K562 (cell line): ENCODE data around the gene KDM5A.

ENCODE experiments used
- BMI1 ChIP-seq: fragments of 150-350 bp; IDR thresholded peaks from 2 replicates; pipeline ENCODE4 v1.6.1; 2014; ENCODE audit warnings: low read length
- CGGBP1 ChIP-seq: fragments of 250-450 bp; sonication (Bioruptor Pico); IDR thresholded peaks from 2 replicates; pipeline ENCODE4 v1.9.0; 2021; ENCODE audit warnings: mild to moderate bottlenecking
- CTCF ChIP-seq, 3 experiments: IDR thresholded peaks in 2 of 3; conservative IDR thresholded peaks in 1 of 3; 2 replicates each; pipeline ENCODE4 v1.5.1; 2011 to 2012; ENCODE audit warnings: low read length in 3 of 3, mild to moderate bottlenecking in 3 of 3, control low read depth in 2 of 3, improper control_type of control experiment in 1 of 3, inconsistent platforms in 1 of 3, low read depth in 1 of 3, mixed read lengths in 1 of 3, moderate library complexity in 1 of 3; ENCODE audit not compliant: insufficient read depth in 2 of 3
- ESRRB ChIP-seq: fragments of 250-450 bp; sonication (Bioruptor Pico); IDR thresholded peaks from 2 replicates; pipeline ENCODE4 v1.5.0; 2020; ENCODE audit warnings: mild to moderate bottlenecking, moderate library complexity, borderline replicate concordance
- GATA2 ChIP-seq: sonication (generic); formaldehyde crosslinking; IDR thresholded peaks from 2 replicates; pipeline ENCODE4 v1.4.0; 2020; ENCODE audit warnings: mild to moderate bottlenecking, missing genetic modification reagents
- HCFC1 ChIP-seq: IDR thresholded peaks from 2 replicates; pipeline ENCODE4 v1.6.1; 2012; ENCODE audit warnings: low read depth, low read length, improper control_type of control experiment
- KDM4B ChIP-seq, 2 experiments: fragments of 450-650 bp in 1 of 2; sonication (generic) in 1 of 2; IDR thresholded peaks; 2 replicates each; pipeline ENCODE4 v1.6.1; 2016 to 2017; ENCODE audit warnings: borderline replicate concordance in 2 of 2, antibody characterized with exemption in 1 of 2, low read depth in 1 of 2, mild to moderate bottlenecking in 1 of 2
- PTTG1 ChIP-seq: fragments of 450-650 bp; IDR thresholded peaks from 2 replicates; pipeline ENCODE4 v1.6.1; 2016; ENCODE audit warnings: low read depth, mild to moderate bottlenecking, missing genetic modification characterization, missing compliant biosample characterization
- ZNF232 ChIP-seq: sonication (generic); formaldehyde crosslinking; IDR thresholded peaks from 2 replicates; pipeline ENCODE4 v1.8.0; 2022; ENCODE audit warnings: mild to moderate bottlenecking, missing genetic modification reagents
- ZNF253 ChIP-seq: fragments of 250-450 bp; sonication (Bioruptor Pico); conservative IDR thresholded peaks from 2 replicates; pipeline ENCODE4 v1.6.1; 2021; ENCODE audit warnings: mild to moderate bottlenecking

GRCh38 chr12:241266-241665, 147.9 kb downstream of the KDM5A start:
- TF ChIP-seq CTCF (IDR thresholded peaks at IDR 0.05 in 2 of 3, conservative IDR thresholded peaks at IDR 0.05 in 1 of 3; ENCODE audit: insufficient read depth in 2 of 3, low read depth in 1 of 3, low read length in 3 of 3) (no peak), BMI1 (no peak), HCFC1 (no peak), GATA2 (CRISPR knock-in tag) (no peak), ESRRB (CRISPR knock-in tag) (no peak), ZNF232 (CRISPR knock-in tag) (no peak), ZNF253 (CRISPR knock-in tag) (no peak), CGGBP1 (no peak), KDM4B (IDR thresholded peaks at IDR 0.05; ENCODE audit: borderline replicate concordance in 2 of 2, low read depth in 1 of 2) (no peak), PTTG1 (no peak)
